Keratinocyte (primary cell): Measurements from ENCODE around the gene ADGRG1. TPM values are rescaled to one million over a fixed set of nuclear protein-coding genes. Genes with fewer than 3 reads are reported as not detected.

Experiments used
- DNase-seq: peaks from one replicate; pipeline ENCODE4 v3.0.0-alpha.2; 2011; ENCODE audit warnings: low read depth, missing footprints, low spot score
- FAIRE-seq: peaks from 2 replicates; lab custom pipeline; 2011; peaks lifted over from hg19 to GRCh38; lab: Jason Lieb, UNC
- H2AFZ ChIP-seq: 2 replicates; pipeline ENCODE4 v1.6.0; 2012; ENCODE audit warnings: low read length, control low read depth, inconsistent platforms; ENCODE audit not compliant: control insufficient read depth
- H3K27ac ChIP-seq: 2 replicates; pipeline ENCODE4 v1.5.1; 2011; ENCODE audit warnings: low read length; ENCODE audit not compliant: control insufficient read depth, insufficient read depth
- H3K27me3 ChIP-seq: 3 replicates; pipeline ENCODE4 v1.6.0; 2011; ENCODE audit warnings: low read length; ENCODE audit not compliant: control insufficient read depth, insufficient read depth; ENCODE audit errors: extremely low read depth
- H3K36me3 ChIP-seq, 2 experiments: 2 replicates in 1 of 2; 3 replicates in 1 of 2; pipeline ENCODE4 v1.5.1; 2011; ENCODE audit warnings: low read length in 2 of 2, mild to moderate bottlenecking in 1 of 2; ENCODE audit not compliant: control insufficient read depth in 2 of 2, insufficient read depth in 2 of 2; ENCODE audit errors: extremely low read depth in 1 of 2
- H3K4me1 ChIP-seq: 3 replicates; pipeline ENCODE4 v1.5.1; 2011; ENCODE audit warnings: low read length; ENCODE audit not compliant: control insufficient read depth, insufficient read depth; ENCODE audit errors: extremely low read depth
- H3K4me2 ChIP-seq: 3 replicates; pipeline ENCODE4 v1.6.0; 2011; ENCODE audit warnings: low read depth, low read length; ENCODE audit not compliant: control insufficient read depth, insufficient read depth; ENCODE audit errors: extremely low read depth
- H3K4me3 ChIP-seq, 3 experiments: fragments of 200-600 bp in 1 of 3; sonication (generic) in 1 of 3; 2 replicates in 2 of 3; 3 replicates in 1 of 3; pipeline ENCODE4 v1.5.1; 2011 to 2016; ENCODE audit warnings: low read length in 3 of 3, mild to moderate bottlenecking in 3 of 3, control low read depth in 2 of 3, inconsistent platforms in 1 of 3, low read depth in 1 of 3, mixed read lengths in 1 of 3, mixed run types in 1 of 3, moderate library complexity in 1 of 3; ENCODE audit not compliant: control insufficient read depth in 2 of 3, insufficient read depth in 2 of 3; ENCODE audit errors: extremely low read depth in 1 of 3
- H3K79me2 ChIP-seq: 2 replicates; pipeline ENCODE4 v1.6.0; 2012; ENCODE audit warnings: low read length; ENCODE audit not compliant: control insufficient read depth, insufficient read depth
- H3K9ac ChIP-seq: 3 replicates; pipeline ENCODE4 v1.6.0; 2011; ENCODE audit warnings: low read length; ENCODE audit not compliant: control insufficient read depth, insufficient read depth; ENCODE audit errors: extremely low read depth
- H3K9me1 ChIP-seq: 3 replicates; pipeline ENCODE4 v1.6.0; 2011; ENCODE audit warnings: low read length; ENCODE audit not compliant: control insufficient read depth, insufficient read depth; ENCODE audit errors: extremely low read depth
- H3K9me3 ChIP-seq: 2 replicates; pipeline ENCODE4 v1.5.1; 2012; ENCODE audit warnings: low read depth, low read length; ENCODE audit not compliant: control insufficient read depth
- H4K20me1 ChIP-seq: 3 replicates; pipeline ENCODE4 v1.6.0; 2011; ENCODE audit warnings: low read length; ENCODE audit not compliant: control insufficient read depth, insufficient read depth; ENCODE audit errors: extremely low read depth
- CTCF ChIP-seq, 3 experiments: IDR thresholded peaks in 1 of 3; conservative IDR thresholded peaks in 1 of 3; optimal IDR thresholded peaks in 1 of 3; 2 replicates in 2 of 3; 3 replicates in 1 of 3; pipeline versions ENCODE3 to v1.5.1; 2011; ENCODE audit warnings: low read length in 3 of 3, mild to moderate bottlenecking in 3 of 3, moderate library complexity in 2 of 3, control low read depth in 1 of 3, inconsistent platforms in 1 of 3; ENCODE audit not compliant: insufficient read depth in 2 of 3; ENCODE audit errors: extremely low read depth in 1 of 3
- EZH2 ChIP-seq: IDR thresholded peaks from one replicate; pipeline ENCODE4 v1.6.1; 2012; ENCODE audit warnings: inconsistent platforms, mild to moderate bottlenecking, low read length, moderate library complexity
- dilution Hi-C: fragments of 300-500 bp; cut with MboI; formaldehyde crosslinking; loops from one replicate; pipeline ENCODE4 v1.7.0; 2020; ENCODE audit warnings: low sequenced_read_pairs; ENCODE audit not compliant: extremely low pct_ligation_motif_present
- polyA plus RNA-seq, 5 experiments: library from polyadenylated mRNA; depleted of rRNA in 3 of 5; stranded (reverse) in 3 of 5; stranded (forward) in 1 of 5; unstranded in 1 of 5; fragments of >200 nt; gene quantifications; 1 replicate in 1 of 5; 2 replicates in 3 of 5; 3 replicates in 1 of 5; pipeline versions ENCODE4 v1.2.1 to v1.2.3, GENCODE V29; 2011 to 2012; ENCODE audit warnings: missing spikeins in 2 of 5, low read depth in 1 of 5, low replicate concordance in 1 of 5

ADGRG1 gene
- polyA plus RNA-seq, 1 donor (not counting 4 experiments of a cell fraction or from before 2014, with no cell fraction given), result 28.4 TPM

GRCh38 chr16:57620335-57621231 lies 7.8 kb upstream of the ADGRG1 start:
- Histone ChIP-seq H3K9me3 (no peaks in the 10 kb centered on the region), H3K79me2 (peaks cover 40% of the 10 kb centered on the region), H3K4me2 (peak overlapping the region; percentile 94), H3K9me1 (no peaks in the 10 kb centered on the region), H3K4me3 (peak overlapping the region; percentile 69 to 83 (median 80)), H2AFZ (peak overlapping the region; percentile 79), H3K36me3 (peaks cover 2 to 3% of the 10 kb centered on the region in 2 experiments), H3K4me1 (peaks cover 61% of the 10 kb centered on the region), H3K27ac (peak overlapping the region; percentile 91), H4K20me1 (no peaks in the 10 kb centered on the region), H3K27me3 (no peaks in the 10 kb centered on the region), H3K9ac (peak overlapping the region; percentile 87)
- dilution Hi-C loops, result no loop called here
- DNase-seq (no peak), FAIRE-seq (no peak)
- TF ChIP-seq CTCF (optimal IDR thresholded peaks at IDR 0.05 in 1 of 3, IDR thresholded peaks at IDR 0.05 in 1 of 3, conservative IDR thresholded peaks at IDR 0.05 in 1 of 3; ENCODE audit: extremely low read depth in 1 of 3, insufficient read depth in 2 of 3, low read length in 3 of 3) (no peak), EZH2 (no peak)

GRCh38 chr16:57621521-57622271 lies 6.7 kb upstream of the ADGRG1 start:
- Histone ChIP-seq H3K9ac (peak overlapping the region; percentile 87), H3K4me3 (peak overlapping the region; percentile 69 to 83 (median 80)), H3K36me3 (peaks cover 2 to 3% of the 10 kb centered on the region in 2 experiments), H2AFZ (no peak overlapping the region), H3K27me3 (no peaks in the 10 kb centered on the region), H3K4me2 (peak overlapping the region; percentile 94), H4K20me1 (no peaks in the 10 kb centered on the region), H3K9me3 (no peaks in the 10 kb centered on the region), H3K9me1 (no peaks in the 10 kb centered on the region), H3K4me1 (peaks cover 61% of the 10 kb centered on the region), H3K79me2 (peaks cover 40% of the 10 kb centered on the region), H3K27ac (peak overlapping the region; percentile 91)
- dilution Hi-C loops, result no loop called here
- TF ChIP-seq EZH2, result no peak
- TF ChIP-seq CTCF (optimal IDR thresholded peaks at IDR 0.05 in 1 of 3, IDR thresholded peaks at IDR 0.05 in 1 of 3, conservative IDR thresholded peaks at IDR 0.05 in 1 of 3; ENCODE audit: extremely low read depth in 1 of 3, insufficient read depth in 2 of 3, low read length in 3 of 3), result peak in 1 of 3 experiments; percentile 18
- FAIRE-seq (no peak), DNase-seq (no peak)
